HG02571 (cell line): ENCODE results near the gene CHURC1.
A peak's percentile ranks its signal among the peaks of the same experiment; 100 is the strongest.

Source experiments
- ATAC-seq: cut with Tn5 transposase; IDR thresholded peaks from one replicate; pipeline ENCODE4 v1.9.1; 2021; ENCODE audit warnings: mild to moderate bottlenecking, moderate library complexity; ENCODE audit not compliant: unreplicated experiment

CHURC1 gene

DNA sequence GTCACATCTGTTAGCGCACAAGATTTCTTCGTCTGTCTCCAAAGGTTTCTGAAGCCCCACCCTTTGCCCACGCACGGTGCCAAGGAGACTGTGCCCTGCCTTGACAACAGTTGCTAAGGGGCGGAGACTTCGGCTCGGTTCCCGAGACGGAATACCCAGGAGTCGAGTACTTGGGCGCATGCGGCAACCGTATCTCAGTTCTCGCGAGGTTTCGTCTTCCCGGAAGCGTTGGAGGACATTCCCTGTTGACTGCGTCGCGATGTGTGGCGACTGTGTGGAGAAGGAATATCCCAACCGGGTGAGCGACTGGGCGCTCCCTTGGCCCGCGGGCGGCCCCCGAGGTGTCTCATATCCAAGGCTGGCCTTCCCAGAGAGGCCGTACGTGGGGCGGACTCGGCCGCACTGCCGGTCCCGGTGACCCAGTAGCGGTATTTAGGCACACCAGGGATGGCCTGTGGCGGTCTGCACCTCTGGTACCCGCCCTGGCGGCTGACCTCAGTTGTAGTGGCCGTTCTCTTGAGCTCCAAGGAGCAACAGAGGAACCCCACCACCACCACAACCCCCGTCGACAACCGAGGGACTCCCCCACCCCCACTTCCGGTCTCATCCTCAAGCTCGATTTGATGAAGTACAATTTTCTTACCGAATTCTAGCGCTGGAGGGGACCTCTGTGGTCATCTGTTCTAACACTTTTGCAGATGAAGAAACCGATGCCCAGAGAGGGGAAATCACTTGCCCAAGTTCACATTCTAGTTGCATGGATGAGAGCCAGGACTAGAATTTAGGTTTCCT is at the start of gene CHURC1:
CHURC1 (plus strand) TSS at position 219 of the 792 bp plus-strand sequence; CDS start at position 260, 41 bp downstream.
- peak; percentile 97 for ATAC-seq

DNA sequence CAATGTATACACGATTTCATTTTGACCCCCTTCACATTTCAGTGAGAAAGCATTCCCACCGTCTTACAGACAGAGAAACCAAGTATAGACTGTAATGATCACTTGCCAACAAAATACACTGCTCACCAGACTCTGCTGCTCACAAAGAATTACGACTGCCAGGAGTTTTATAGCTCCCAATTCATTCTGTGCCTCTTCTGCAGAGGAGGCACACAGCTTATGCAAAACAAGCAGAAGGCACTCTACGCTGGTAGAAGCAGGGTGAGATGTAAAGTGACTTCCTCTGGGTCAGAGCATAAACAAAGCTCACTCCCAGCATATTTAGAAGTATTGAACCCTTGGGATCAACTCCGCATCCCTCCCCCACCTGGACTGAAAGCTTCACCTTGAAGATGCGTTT is 49.1 kb upstream of the CHURC1 start:
- no peak for ATAC-seq

DNA sequence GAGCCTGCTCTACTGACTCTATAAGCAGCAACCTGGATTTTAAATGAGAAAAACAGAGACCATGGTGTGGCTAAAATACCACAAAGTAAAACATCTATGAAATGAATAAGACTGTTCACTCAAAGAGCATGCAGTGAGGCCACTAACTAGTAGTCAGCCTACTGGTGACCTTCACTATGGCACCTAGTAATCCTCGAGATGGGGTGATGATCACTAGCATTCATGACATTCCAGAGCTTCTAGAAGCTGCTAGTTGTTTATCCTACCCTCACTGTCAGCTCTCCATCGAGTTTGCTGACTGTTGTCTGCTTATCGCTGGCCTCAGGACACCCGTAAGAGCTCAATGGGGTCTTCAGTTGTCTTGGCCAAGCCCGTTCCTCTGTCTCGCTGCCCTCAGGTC is 48.3 kb upstream of the CHURC1 start:
- no peak for ATAC-seq

DNA sequence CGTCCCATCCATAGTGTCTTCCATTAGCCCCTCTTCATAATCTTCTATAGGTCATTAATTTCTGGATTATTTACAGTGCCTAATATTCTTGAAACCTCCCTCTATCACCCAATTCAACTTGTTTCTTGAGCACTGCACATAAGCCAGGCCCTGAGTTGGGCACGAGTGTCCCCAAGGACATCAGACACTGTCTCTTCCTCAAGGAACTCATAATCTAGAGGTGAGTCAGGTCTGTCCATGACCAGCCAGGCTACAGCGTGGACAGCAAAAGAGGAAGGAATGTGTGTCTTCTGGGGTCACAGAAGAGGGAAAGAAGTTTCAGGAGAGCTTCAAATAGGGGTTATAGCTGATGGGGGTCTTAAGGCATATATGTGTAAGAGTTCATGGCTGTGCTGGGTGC is 47.1 kb upstream of the CHURC1 start:
- no peak for ATAC-seq

DNA sequence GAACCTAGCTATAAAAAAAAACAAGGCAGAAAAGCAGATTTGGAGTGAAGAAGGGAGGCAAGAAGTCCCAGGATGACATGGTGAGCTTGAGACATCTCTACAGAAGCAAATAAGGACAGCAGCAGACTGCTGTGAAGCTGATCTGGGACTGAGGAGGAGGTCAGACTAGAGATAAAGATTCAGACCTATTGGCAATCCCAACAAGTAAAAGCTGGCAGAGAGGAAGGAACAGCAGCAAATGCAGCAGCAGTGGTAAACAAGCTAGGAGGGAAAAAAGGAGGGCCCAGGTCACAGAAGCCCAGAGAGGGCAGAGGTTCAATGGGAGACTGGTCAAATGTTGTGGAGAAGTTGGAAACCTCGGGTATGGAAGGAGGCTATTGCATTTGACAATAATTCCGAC is 45.9 kb upstream of the CHURC1 start:
- ATAC-seq = no peak

DNA sequence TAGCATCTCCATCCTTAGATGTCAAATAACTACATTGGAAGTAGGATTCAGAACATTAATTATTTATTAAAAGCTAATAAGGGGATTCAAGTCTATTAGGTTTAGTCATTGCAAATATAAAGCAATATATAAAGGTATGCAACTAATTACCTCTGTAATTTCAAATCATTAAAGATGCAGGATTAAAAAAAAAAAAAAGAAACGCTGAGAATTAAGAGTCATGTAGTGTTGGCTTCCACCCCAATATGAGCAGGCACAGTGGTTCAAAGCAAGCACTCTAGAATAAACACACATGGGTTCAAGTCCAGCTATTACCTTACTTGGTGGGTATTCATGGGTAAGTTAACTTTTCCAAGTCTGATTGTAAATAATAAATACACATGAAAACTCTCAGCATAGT is 45.4 kb upstream of the CHURC1 start:
- ATAC-seq = no peak

- ATAC-seq = no peak
Observed at GRCh38 chr14:64870160-64870559, 44.1 kb upstream of the CHURC1 start.

GRCh38 chr14:64871344-64871743 is 42.9 kb upstream of the CHURC1 start:
- no peak for ATAC-seq

GRCh38 chr14:64873506-64874219 is 40.6 kb upstream of the CHURC1 start:
- no peak for ATAC-seq

DNA sequence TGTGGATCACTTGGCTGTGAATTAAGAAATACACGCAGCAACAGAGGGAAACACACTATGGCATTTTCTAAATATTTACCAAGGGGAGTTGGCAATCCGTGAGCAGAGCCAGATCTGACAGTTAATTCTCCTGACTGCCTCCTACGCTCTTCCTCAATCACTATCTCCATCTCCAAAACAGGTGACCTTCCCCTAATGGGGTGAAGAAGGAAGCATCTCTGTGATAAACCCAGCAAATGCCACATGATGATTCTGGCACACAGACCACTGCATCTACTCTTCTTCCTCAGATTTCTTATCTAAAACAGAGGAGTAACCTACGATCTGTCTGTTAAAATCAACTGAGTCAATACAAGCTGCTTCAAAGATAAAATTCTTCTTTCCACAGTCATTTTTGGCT is 38.9 kb upstream of the CHURC1 start:
- no peak for ATAC-seq

- ATAC-seq = no peak
Observed at GRCh38 chr14:64877846-64878245, 36.4 kb upstream of the CHURC1 start.

GRCh38 chr14:64878837-64879634 is 35.2 kb upstream of the CHURC1 start:
- ATAC-seq = peak; percentile 18

- peak; percentile 61 for ATAC-seq
Observed at GRCh38 chr14:64879635-64880220, 34.5 kb upstream of the CHURC1 start, which contains the start of gene SPTB. SPTB (minus strand) TSS chr14:64879907; CDS start chr14:64823094, 56,813 bp downstream.

DNA sequence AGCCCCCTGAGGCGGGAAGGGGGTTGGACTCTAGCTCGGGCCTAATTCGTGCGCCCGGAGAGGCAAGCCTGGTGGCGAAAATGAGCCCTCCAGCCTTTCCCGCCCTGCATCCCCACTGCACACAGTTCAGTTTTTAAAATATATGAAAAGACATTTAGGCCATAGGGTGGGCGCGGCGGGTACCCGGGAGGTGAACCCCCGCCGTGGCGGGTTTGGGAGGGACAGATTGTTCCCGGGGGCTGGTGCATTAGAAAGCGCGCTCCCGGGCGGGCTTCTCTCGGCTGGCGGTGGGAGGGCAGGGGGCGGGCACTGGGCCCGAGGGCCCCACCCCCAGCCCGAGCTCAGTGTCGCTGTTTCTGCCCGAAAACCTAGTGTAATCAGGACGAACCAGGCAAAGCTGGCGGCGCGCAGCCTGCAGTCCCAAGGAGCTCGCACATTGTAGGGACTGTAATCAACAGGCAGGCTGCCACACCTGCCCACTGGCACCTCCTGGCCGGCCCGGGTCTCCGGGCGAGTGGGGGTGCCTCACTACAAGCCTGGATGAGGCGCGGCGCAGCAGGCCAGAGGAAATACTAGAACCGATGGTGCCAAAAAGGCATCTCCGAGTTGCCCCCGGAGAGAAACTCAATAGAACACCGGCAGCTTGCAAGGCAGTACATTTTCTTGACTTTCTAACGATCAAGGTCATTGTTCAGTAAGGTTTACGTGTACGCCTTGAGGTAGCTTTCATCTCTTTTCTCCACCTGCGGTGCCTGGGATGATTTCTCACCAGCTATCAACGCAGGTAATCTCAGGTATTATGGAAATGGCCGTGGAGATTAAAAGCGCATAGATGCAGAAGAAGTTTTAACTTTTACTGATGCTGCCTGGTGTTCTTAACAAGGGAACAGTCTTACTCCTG is 33.8 kb upstream of the CHURC1 start:
- ATAC-seq = peak; percentile 46

DNA sequence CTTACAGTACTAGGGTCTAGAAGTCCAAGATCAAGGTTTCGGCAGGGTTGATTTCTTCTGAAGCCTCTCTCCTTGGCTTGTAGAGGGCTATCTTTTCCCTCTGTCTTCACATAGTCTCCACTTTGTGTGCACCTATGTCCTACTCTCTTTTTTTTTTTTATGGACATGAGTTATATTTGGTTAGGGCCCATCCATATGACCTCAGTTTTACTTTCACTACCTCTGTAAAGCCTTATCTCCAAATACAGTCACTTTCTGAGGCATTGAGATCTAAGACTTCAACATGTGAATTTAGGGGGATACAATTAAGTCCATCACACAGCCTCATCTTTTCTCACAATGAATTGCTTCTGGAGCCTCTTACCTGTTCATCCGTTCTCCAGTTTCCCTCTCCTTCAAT is 28.7 kb upstream of the CHURC1 start:
- no peak for ATAC-seq

GRCh38 chr14:64889352-64889751 is 24.9 kb upstream of the CHURC1 start:
- no peak for ATAC-seq

GRCh38 chr14:64891173-64891838 is 22.9 kb upstream of the CHURC1 start:
- no peak for ATAC-seq

DNA sequence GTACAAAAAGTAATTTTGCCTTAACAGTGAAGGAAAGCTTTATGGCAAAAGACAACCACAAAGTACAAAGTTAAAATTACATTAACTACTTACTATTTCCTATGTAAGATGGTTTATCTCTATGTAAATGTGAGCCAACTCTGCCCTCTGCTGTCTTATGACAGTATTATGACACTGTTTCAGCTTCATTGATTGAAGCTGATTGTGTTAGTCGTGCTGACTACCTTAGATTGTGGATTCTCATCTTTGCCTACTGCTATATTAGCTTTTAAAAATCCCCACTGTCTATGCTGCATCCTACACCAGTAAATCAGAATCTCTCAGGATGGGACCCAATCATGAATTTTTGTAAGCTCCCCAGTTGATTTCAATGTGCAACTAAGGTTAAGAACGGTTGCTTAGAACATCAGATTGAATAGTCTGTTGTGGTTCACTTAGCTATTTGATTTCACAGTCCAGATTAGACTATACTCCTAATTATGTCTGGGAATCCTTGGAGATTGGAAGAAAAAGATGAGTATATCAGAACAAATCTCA is 22.3 kb upstream of the CHURC1 start:
- ATAC-seq = no peak

DNA sequence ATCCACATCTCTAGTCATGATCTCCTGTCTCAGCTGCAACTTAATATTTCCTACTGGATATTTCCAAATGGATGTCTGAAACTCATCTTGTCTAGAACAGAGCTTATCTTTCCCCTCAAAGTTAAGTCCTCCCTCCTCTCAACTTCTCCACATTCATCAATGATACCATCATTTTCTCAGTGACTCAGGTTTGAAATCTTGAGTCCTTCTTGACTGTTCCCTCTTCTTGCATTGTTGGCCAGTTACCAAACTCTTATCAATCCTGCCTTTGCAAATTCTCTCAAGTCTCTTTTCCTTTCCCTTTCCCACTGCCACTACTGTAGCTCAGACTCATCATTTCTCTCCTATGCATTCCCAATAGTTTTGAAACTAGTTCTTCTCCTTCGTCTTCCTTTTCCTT is 14.3 kb upstream of the CHURC1 start:
- ATAC-seq = no peak
